Skeletal muscle satellite cell (primary cell): ENCODE data around the gene HS3ST1. TPM values are rescaled to one million over a fixed set of nuclear protein-coding genes. Genes with fewer than 3 reads are reported as not detected.

Experiments used
- H3K27me3 ChIP-seq: 2 replicates; pipeline ENCODE4 v1.7.0; 2013; ENCODE audit warnings: low read length; ENCODE audit not compliant: control insufficient read depth, insufficient read depth
- H3K36me3 ChIP-seq: 2 replicates; pipeline ENCODE4 v1.7.0; 2013; ENCODE audit warnings: mild to moderate bottlenecking, control low read depth, low read length; ENCODE audit not compliant: insufficient read depth
- H3K4me1 ChIP-seq: 2 replicates; pipeline ENCODE4 v1.7.0; 2013; ENCODE audit warnings: low read length; ENCODE audit not compliant: control insufficient read depth, insufficient read depth
- H3K4me2 ChIP-seq: 2 replicates; pipeline ENCODE4 v1.7.0; 2013; ENCODE audit warnings: mild to moderate bottlenecking, low read length
- H3K4me3 ChIP-seq: 2 replicates; pipeline ENCODE4 v1.7.0; 2013; ENCODE audit warnings: low read length
- H3K9ac ChIP-seq: 2 replicates; pipeline ENCODE4 v1.7.0; 2013; ENCODE audit warnings: mild to moderate bottlenecking, low read depth, low read length, moderate library complexity
- H3K9me3 ChIP-seq: replicated peaks from 2 replicates; pipeline ENCODE4 v1.7.0; 2013; ENCODE audit warnings: mild to moderate bottlenecking, control low read depth, low read length
- total RNA-seq: library from RNA; depleted of rRNA; stranded (reverse); fragments of >200 nt; gene quantifications from 2 replicates; pipeline ENCODE4 v1.2.3, GENCODE V29; 2012; rRNA removed

Gene HS3ST1
- not detected in 2 replicates for total RNA-seq

DNA sequence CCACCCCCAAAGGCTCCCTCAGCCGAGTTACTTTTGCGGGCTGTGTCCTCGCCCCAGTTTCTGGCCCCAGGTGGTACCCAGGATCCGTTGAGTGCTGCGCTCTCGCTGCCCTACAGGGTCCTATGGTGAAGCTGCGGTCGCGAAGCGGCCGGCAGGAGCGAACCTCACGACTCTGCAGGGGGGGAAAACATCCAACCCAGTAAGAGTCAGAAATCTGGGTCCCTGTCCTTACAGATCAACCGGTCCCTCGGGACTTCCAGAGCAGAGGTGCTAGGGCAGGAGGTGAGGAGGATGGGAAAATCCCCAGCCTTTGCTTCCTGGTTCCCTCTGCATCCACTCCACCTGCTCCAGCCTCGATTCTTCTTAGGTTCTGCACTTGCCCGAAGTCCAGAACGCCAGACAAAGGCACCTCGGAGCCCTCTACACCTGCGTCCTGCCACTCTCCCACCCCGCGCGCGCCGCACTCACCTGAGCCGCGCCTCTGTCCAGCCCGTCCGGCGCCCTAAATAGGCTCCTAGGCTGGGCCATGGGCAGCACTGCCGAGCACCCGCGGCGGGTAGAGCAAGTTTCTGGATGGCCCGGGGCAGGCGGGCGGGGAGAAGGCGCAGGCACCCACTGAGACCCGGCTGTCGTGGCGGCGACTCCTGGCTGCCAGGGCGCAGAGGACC lies at the start of gene HS3ST1:
Gene HS3ST1, minus strand, starts transcription at position 664 of the 668 bp plus-strand sequence. CDS start 28,889 bp downstream, outside the sequence.
- Histone ChIP-seq H3K9me3 (no peaks in the 10 kb centered on the region), H3K27me3 (peaks cover 33% of the 10 kb centered on the region), H3K4me1 (no peaks in the 10 kb centered on the region), H3K4me2 (peak within 1 kb of the TSS; percentile 0), H3K4me3 (peak within 1 kb of the TSS; percentile 61), H3K36me3 (no peaks in the 10 kb centered on the region), H3K9ac (no peak within 1 kb of the TSS)

DNA sequence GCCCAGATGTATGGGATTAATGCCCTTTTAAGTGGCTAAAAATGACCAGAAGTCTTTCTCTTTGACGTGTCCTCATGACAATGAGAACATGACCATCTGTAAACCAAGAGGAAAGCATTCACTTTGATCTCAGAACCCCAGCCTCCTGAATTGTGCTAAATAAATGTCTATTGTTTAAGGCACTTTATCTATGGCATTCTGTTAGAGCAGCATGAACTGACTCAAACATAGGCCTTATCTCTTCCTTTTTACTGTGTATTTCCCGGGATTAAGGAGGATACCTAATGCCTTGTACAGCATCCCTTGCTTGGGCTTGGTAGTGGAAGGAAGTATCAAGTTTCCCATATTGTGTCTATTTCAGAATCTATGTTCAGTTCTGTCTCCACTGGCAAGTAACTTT lies 47.2 kb upstream of the HS3ST1 start:
- H3K4me1 ChIP-seq: no peaks in the 10 kb centered on the region
- H3K4me3 ChIP-seq: no peak overlapping the region
- no peaks in the 10 kb centered on the region for H3K36me3 ChIP-seq
- H3K27me3 ChIP-seq: no peaks in the 10 kb centered on the region
- peaks cover 3% of the 10 kb centered on the region for H3K9me3 ChIP-seq
- no peak overlapping the region for H3K4me2 ChIP-seq
- H3K9ac ChIP-seq: no peak overlapping the region

- H3K9ac ChIP-seq: no peak overlapping the region
- H3K9me3 ChIP-seq: peaks cover 3% of the 10 kb centered on the region
- H3K4me2 ChIP-seq: no peak overlapping the region
- no peaks in the 10 kb centered on the region for H3K36me3 ChIP-seq
- H3K4me1 ChIP-seq: no peaks in the 10 kb centered on the region
- no peaks in the 10 kb centered on the region for H3K27me3 ChIP-seq
- H3K4me3 ChIP-seq: no peak overlapping the region
Measured at GRCh38 chr4:11474146-11474545, 45.5 kb upstream of the HS3ST1 start.

- no peak overlapping the region for H3K4me3 ChIP-seq
- H3K9me3 ChIP-seq: peaks cover 3% of the 10 kb centered on the region
Measured at GRCh38 chr4:11472535-11472934, 43.8 kb upstream of the HS3ST1 start.

GRCh38 chr4:11471618-11472017 lies 42.9 kb upstream of the HS3ST1 start:
- Histone ChIP-seq H3K36me3 (no peaks in the 10 kb centered on the region), H3K4me3 (no peak overlapping the region), H3K4me2 (no peak overlapping the region), H3K4me1 (no peaks in the 10 kb centered on the region), H3K27me3 (no peaks in the 10 kb centered on the region), H3K9me3 (peaks cover 3% of the 10 kb centered on the region), H3K9ac (no peak overlapping the region)

More at GRCh38 chr4:11472535-11472934, 43.8 kb upstream of the HS3ST1 start:
- no peak overlapping the region for H3K4me2 ChIP-seq
- no peaks in the 10 kb centered on the region for H3K27me3 ChIP-seq
- no peaks in the 10 kb centered on the region for H3K36me3 ChIP-seq
- H3K4me1 ChIP-seq: no peaks in the 10 kb centered on the region
- no peak overlapping the region for H3K9ac ChIP-seq

- no peaks in the 10 kb centered on the region for H3K4me1 ChIP-seq
- H3K9me3 ChIP-seq: peaks cover 3% of the 10 kb centered on the region
- H3K27me3 ChIP-seq: no peaks in the 10 kb centered on the region
- H3K4me3 ChIP-seq: no peak overlapping the region
- no peak overlapping the region for H3K9ac ChIP-seq
- H3K36me3 ChIP-seq: no peaks in the 10 kb centered on the region
- H3K4me2 ChIP-seq: no peak overlapping the region
Measured at GRCh38 chr4:11471046-11471441, 42.4 kb upstream of the HS3ST1 start.

- H3K9me3 ChIP-seq: peaks cover 3% of the 10 kb centered on the region
- no peaks in the 10 kb centered on the region for H3K27me3 ChIP-seq
- H3K4me1 ChIP-seq: no peaks in the 10 kb centered on the region
- H3K36me3 ChIP-seq: no peaks in the 10 kb centered on the region
- H3K4me2 ChIP-seq: no peak overlapping the region
- no peak overlapping the region for H3K9ac ChIP-seq
- no peak overlapping the region for H3K4me3 ChIP-seq
Measured at GRCh38 chr4:11470438-11471045, 41.8 kb upstream of the HS3ST1 start.

- Histone ChIP-seq H3K4me1 (no peaks in the 10 kb centered on the region), H3K9ac (no peak overlapping the region), H3K36me3 (no peaks in the 10 kb centered on the region), H3K9me3 (peaks cover 3% of the 10 kb centered on the region), H3K27me3 (no peaks in the 10 kb centered on the region), H3K4me3 (no peak overlapping the region), H3K4me2 (no peak overlapping the region)
Measured at GRCh38 chr4:11469650-11470437, 41.1 kb upstream of the HS3ST1 start.

- H3K9ac ChIP-seq: no peak overlapping the region
- peaks cover 3% of the 10 kb centered on the region for H3K9me3 ChIP-seq
- no peak overlapping the region for H3K4me3 ChIP-seq
- H3K27me3 ChIP-seq: no peaks in the 10 kb centered on the region
- H3K4me2 ChIP-seq: no peak overlapping the region
- H3K36me3 ChIP-seq: no peaks in the 10 kb centered on the region
- H3K4me1 ChIP-seq: no peaks in the 10 kb centered on the region
Measured at GRCh38 chr4:11468901-11469300, 40.2 kb upstream of the HS3ST1 start.

GRCh38 chr4:11467931-11468330 lies 39.2 kb upstream of the HS3ST1 start:
- no peaks in the 10 kb centered on the region for H3K4me1 ChIP-seq
- H3K27me3 ChIP-seq: no peaks in the 10 kb centered on the region
- H3K4me2 ChIP-seq: no peak overlapping the region
- peaks cover 3% of the 10 kb centered on the region for H3K9me3 ChIP-seq
- no peak overlapping the region for H3K4me3 ChIP-seq
- no peak overlapping the region for H3K9ac ChIP-seq
- H3K36me3 ChIP-seq: no peaks in the 10 kb centered on the region

DNA sequence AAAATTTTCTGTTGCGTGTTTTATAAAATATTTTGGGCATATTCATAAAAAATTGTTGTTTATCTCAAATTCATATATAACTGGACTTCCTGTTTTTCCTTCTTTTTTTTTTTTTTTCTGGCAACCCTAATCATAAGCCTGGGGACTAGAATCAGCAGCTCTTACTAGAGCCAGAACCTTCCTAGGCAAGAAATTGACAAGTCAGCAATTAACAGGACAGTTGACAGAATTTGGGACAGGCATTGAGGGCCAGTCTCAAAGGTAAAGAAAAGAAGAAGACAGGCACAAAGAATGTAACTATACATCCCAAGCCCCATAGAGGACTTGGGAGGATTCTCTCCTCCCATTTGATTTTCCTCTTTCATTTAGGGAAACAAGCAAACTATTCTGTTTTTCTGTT lies 35.0 kb upstream of the HS3ST1 start:
- Histone ChIP-seq H3K36me3 (no peaks in the 10 kb centered on the region), H3K9ac (no peak overlapping the region), H3K4me3 (no peak overlapping the region), H3K4me1 (no peaks in the 10 kb centered on the region), H3K27me3 (no peaks in the 10 kb centered on the region), H3K4me2 (no peak overlapping the region), H3K9me3 (peaks cover 6% of the 10 kb centered on the region)
